Breast epithelium (tissue), 3 donors: Measurements from ENCODE around the gene SELENOH.

ENCODE experiments used
- CTCF ChIP-seq, 3 donors: fragments of 450-650 bp; IDR thresholded peaks; one replicate each; pipeline ENCODE4 v1.5.1; 2016 to 2017; ENCODE audit warnings: antibody characterized with exemption in 3 of 3, mild to moderate bottlenecking in 3 of 3, moderate library complexity in 3 of 3
- POLR2A ChIP-seq: fragments of 450-650 bp; IDR thresholded peaks from one replicate; pipeline ENCODE4 v1.6.1; 2016; ENCODE audit warnings: antibody characterized with exemption, mild to moderate bottlenecking, moderate library complexity
- POLR2AphosphoS5 ChIP-seq, 3 donors: sonication (generic); formaldehyde crosslinking; IDR thresholded peaks; one replicate each; pipeline ENCODE4 v1.6.1; 2017; ENCODE audit warnings: antibody characterized with exemption in 3 of 3

DNA sequence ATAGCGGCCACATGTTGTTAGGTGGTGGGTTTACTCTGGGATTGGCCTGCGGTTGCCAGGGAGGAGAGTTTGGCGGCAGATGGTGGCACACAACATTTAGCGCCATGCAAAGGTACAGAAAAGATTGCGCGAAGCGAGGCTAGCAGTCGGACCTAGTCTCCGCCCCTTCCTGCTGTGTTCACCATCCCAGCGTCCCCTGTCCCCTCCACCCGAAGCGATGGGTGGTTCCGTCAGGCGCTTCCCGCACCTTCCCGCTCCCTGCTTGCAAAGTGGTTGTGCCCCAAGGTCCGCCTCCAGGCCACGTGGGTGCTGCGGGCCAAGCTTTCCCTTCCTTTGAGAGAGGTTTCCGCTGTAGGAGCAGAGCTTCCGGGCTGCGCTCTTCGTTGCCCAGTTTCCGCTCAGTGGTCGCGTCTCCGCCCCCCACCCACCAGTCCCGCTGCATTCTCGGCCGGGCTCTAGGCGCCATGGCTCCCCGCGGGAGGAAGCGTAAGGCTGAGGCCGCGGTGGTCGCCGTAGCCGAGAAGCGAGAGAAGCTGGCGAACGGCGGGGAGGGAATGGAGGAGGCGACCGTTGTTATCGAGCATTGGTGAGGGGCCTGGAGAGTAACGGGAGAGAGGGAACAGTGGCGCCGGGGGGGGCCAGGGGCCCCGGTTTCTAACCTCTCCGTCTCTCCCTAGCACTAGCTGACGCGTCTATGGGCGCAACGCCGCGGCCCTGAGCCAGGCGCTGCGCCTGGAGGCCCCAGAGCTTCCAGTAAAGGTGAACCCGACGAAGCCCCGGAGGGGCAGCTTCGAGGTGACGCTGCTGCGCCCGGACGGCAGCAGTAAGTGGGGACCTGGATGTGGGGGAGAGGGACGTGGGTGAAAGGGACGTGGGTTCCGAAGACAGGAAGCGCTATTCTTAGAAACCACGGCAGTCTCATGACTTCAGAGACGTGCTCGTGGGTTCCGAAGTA is at the start of gene SELENOH:
- TF ChIP-seq CTCF (IDR thresholded peaks at IDR 0.05) (no peak), POLR2A (peak; percentile 72), POLR2AphosphoS5 (IDR thresholded peaks at IDR 0.05) (peak; percentile 91 to 97 (median 92))
